HG03135 (cell line): Measurements from ENCODE around the gene RPL26.

Experiments used
- ATAC-seq: cut with Tn5 transposase; IDR thresholded peaks from one replicate; pipeline ENCODE4 v1.9.1; 2021; ENCODE audit warnings: mild to moderate bottlenecking, moderate library complexity; ENCODE audit not compliant: unreplicated experiment

RPL26 gene

DNA sequence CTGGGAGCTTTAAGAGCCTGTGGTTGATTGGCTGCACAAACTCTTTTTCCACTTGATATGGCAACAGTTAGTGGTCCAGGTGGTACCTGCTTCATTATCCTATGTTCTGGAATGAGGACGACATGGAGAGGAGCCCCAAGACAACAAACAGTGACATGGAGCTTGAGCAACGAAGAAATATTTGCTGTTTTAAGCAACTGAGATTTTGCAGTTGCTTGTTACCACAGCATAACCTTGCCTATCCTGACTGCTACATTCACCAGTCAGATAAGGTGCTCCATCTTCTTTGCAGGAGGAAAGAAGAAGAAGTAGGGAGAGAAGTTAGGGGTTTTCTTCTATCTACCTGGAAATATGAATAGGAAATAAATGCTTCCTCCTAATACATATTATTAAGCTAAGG lies 50.9 kb downstream of the RPL26 start:
- ATAC-seq = no peak
